Aorta (tissue), 5 donors: ENCODE data around the gene MAP1LC3B. TPM values are rescaled to one million over a fixed set of nuclear protein-coding genes. Genes with fewer than 3 reads are reported as not detected.

Experiments used
- ATAC-seq: fragments of 200-7000 bp; cut with Tn5 transposase; one replicate; pipeline ENCODE4 v1.9.1; 2022; ENCODE audit warnings: moderate library complexity; ENCODE audit not compliant: low FRiP score
- DNase-seq, 2 donors: peaks; one replicate each; pipeline ENCODE4 v3.0.0-alpha.2; 2020
- H3K27ac ChIP-seq, 2 donors: one replicate each; pipeline ENCODE4 v1.5.1; 2013; ENCODE audit warnings: low read length in 2 of 2, mild to moderate bottlenecking in 2 of 2, moderate library complexity in 2 of 2, control low read depth in 1 of 2, inconsistent platforms in 1 of 2, low read depth in 1 of 2
- H3K27me3 ChIP-seq, 2 donors: one replicate each; pipeline ENCODE4 v1.6.1; 2013; ENCODE audit warnings: control low read depth in 1 of 2, low read length in 1 of 2, mild to moderate bottlenecking in 1 of 2, moderate library complexity in 1 of 2; ENCODE audit not compliant: insufficient read depth in 2 of 2, control insufficient read depth in 1 of 2
- H3K36me3 ChIP-seq, 2 donors: one replicate each; pipeline ENCODE4 v1.6.1; 2013; ENCODE audit warnings: control low read depth in 1 of 2, low read length in 1 of 2, mild to moderate bottlenecking in 1 of 2; ENCODE audit not compliant: insufficient read depth in 2 of 2, control insufficient read depth in 1 of 2
- H3K4me1 ChIP-seq, 2 donors: one replicate each; pipeline ENCODE4 v1.6.1; 2013; ENCODE audit warnings: low read length in 2 of 2, control low read depth in 1 of 2, mild to moderate bottlenecking in 1 of 2, moderate library complexity in 1 of 2; ENCODE audit not compliant: insufficient read depth in 2 of 2, control insufficient read depth in 1 of 2
- H3K4me3 ChIP-seq, 2 donors: one replicate each; pipeline ENCODE4 v1.5.1; 2013; ENCODE audit warnings: low read length in 2 of 2, control low read depth in 1 of 2, mild to moderate bottlenecking in 1 of 2
- H3K9me3 ChIP-seq: one replicate; pipeline ENCODE4 v1.6.1; 2013; ENCODE audit warnings: mild to moderate bottlenecking, low read length; ENCODE audit not compliant: control insufficient read depth
- WGBS, 2 donors: extraction: QIAGEN DNeasy Blood & Tissue Kit; methylation state at CpG; one replicate each; pipeline ENCODE4 v1.1.7; 2013; 5-methylcytosine and 5-hydroxymethylcytosine counted together
- intact Hi-C, 2 donors: fragments of 100-400 bp; cut with DNase I; formaldehyde crosslinking; loops; one replicate each; pipeline versions ENCODE4 v1.14.2 to v1.15.0; 2022
- polyA plus RNA-seq, 2 donors: library from polyadenylated mRNA; stranded (reverse); fragments of 200-250 nt; gene quantifications; one replicate each; pipeline ENCODE4 v1.2.3, GENCODE V29; 2013
- total RNA-seq, 2 donors: library from RNA; stranded (reverse); fragmentation: NEBNext Ultra II Directional; extraction: Animal tissue kit (Norgen Biotek cat#: 25700); gene quantifications; one replicate each; pipeline ENCODE4 v1.2.1, GENCODE V29; 2021
- donor health status: healthy with polysubstance abuse.
- donor health status: Bipolar disorder and iron deficiency.
- donor health status: DM: no; HTN: no; CAD: no.
- donor health status: DM: no; HTN: no; CAD: no.
- donor health status: DM: yes; HTN: yes; CAD: no.

MAP1LC3B gene
- total and polyA plus RNA-seq, 4 donors = 57.0 to 61.7 (median 60.7) TPM

GRCh38 chr16:87365021-87365713 is 27.0 kb upstream of the MAP1LC3B start:
- ATAC-seq = no peak
- H3K27me3 ChIP-seq = no peaks in the 10 kb centered on the region
- no peak overlapping the region for H3K27ac ChIP-seq
- no peaks in the 10 kb centered on the region for H3K9me3 ChIP-seq
- H3K4me1 ChIP-seq = no peaks in the 10 kb centered on the region
- intact Hi-C loops = no loop called here
- no peaks in the 10 kb centered on the region for H3K36me3 ChIP-seq
- 88 to 92% methylated on average over 13 of the region's 13 CpGs for WGBS, 2 donors
- H3K4me3 ChIP-seq = no peak overlapping the region
- no peak for DNase-seq

GRCh38 chr16:87366288-87366687 is 25.8 kb upstream of the MAP1LC3B start:
- H3K27ac ChIP-seq = no peak overlapping the region
- DNase-seq (no peak), ATAC-seq (no peak)
- no peaks in the 10 kb centered on the region for H3K27me3 ChIP-seq
- no peaks in the 10 kb centered on the region for H3K4me1 ChIP-seq
- H3K9me3 ChIP-seq = no peaks in the 10 kb centered on the region
- H3K36me3 ChIP-seq = no peaks in the 10 kb centered on the region
- 81 to 85% methylated on average over 4 of the region's 4 CpGs for WGBS, 2 donors
- H3K4me3 ChIP-seq = no peak overlapping the region
- intact Hi-C loops = no loop called here

- ATAC-seq (no peak), DNase-seq (no peak)
- Histone ChIP-seq H3K36me3 (no peaks in the 10 kb centered on the region), H3K27me3 (no peaks in the 10 kb centered on the region), H3K4me1 (no peaks in the 10 kb centered on the region), H3K27ac (no peak overlapping the region), H3K9me3 (no peaks in the 10 kb centered on the region), H3K4me3 (no peak overlapping the region)
- WGBS, 2 donors = 95 to 97% methylated on average over 1 of the region's 1 CpG
- intact Hi-C loops = no loop called here
Measured at GRCh38 chr16:87366930-87367329, 25.2 kb upstream of the MAP1LC3B start.

- Histone ChIP-seq H3K4me1 (no peaks in the 10 kb centered on the region), H3K27me3 (no peaks in the 10 kb centered on the region), H3K9me3 (no peaks in the 10 kb centered on the region), H3K4me3 (no peak overlapping the region), H3K27ac (no peak overlapping the region), H3K36me3 (no peaks in the 10 kb centered on the region)
- WGBS, 2 donors = 83 to 87% methylated on average over 9 of the region's 9 CpGs
- intact Hi-C loops = no loop called here
- peak in 1 of 2 donors; percentile 22 for DNase-seq
- no peak for ATAC-seq
Measured at GRCh38 chr16:87367529-87367928, 24.6 kb upstream of the MAP1LC3B start.

- Histone ChIP-seq H3K4me3 (no peak overlapping the region), H3K27ac (no peak overlapping the region), H3K4me1 (no peaks in the 10 kb centered on the region), H3K27me3 (no peaks in the 10 kb centered on the region), H3K9me3 (no peaks in the 10 kb centered on the region), H3K36me3 (no peaks in the 10 kb centered on the region)
- DNase-seq = peak in 1 of 2 donors; percentile 19
- no peak for ATAC-seq
- intact Hi-C loops = no loop called here
- 63 to 74% methylated on average over 5 of the region's 5 CpGs for WGBS, 2 donors
Measured at GRCh38 chr16:87368029-87368770, 23.9 kb upstream of the MAP1LC3B start.

GRCh38 chr16:87369117-87369765 is 22.9 kb upstream of the MAP1LC3B start:
- no peak for ATAC-seq
- Histone ChIP-seq H3K9me3 (no peaks in the 10 kb centered on the region), H3K27me3 (no peaks in the 10 kb centered on the region), H3K36me3 (no peaks in the 10 kb centered on the region), H3K4me3 (no peak overlapping the region), H3K4me1 (no peaks in the 10 kb centered on the region), H3K27ac (no peak overlapping the region)
- intact Hi-C loops = no loop called here
- DNase-seq = peak in 1 of 2 donors; percentile 43
- WGBS, 2 donors = 94 to 96% methylated on average over 14 of the region's 14 CpGs

GRCh38 chr16:87369796-87370719 is 22.1 kb upstream of the MAP1LC3B start:
- DNase-seq (peak in 1 of 2 donors; percentile 51), ATAC-seq (peak; percentile 8)
- no peak overlapping the region for H3K27ac ChIP-seq
- 66 to 70% methylated on average over 14 to 16 of the region's 16 CpGs for WGBS, 2 donors
- intact Hi-C loops = no loop called here
- no peaks in the 10 kb centered on the region for H3K36me3 ChIP-seq
- H3K27me3 ChIP-seq = no peaks in the 10 kb centered on the region
- H3K4me3 ChIP-seq = no peak overlapping the region
- no peaks in the 10 kb centered on the region for H3K9me3 ChIP-seq
- no peaks in the 10 kb centered on the region for H3K4me1 ChIP-seq

- H3K27ac ChIP-seq = no peak overlapping the region
- H3K4me1 ChIP-seq = no peaks in the 10 kb centered on the region
- no peaks in the 10 kb centered on the region for H3K36me3 ChIP-seq
- H3K4me3 ChIP-seq = no peak overlapping the region
- intact Hi-C loops = no loop called here
- H3K27me3 ChIP-seq = no peaks in the 10 kb centered on the region
- 79 to 82% methylated on average over 20 of the region's 20 CpGs for WGBS, 2 donors
- DNase-seq = peak in 1 of 2 donors; percentile 30
- no peaks in the 10 kb centered on the region for H3K9me3 ChIP-seq
- no peak for ATAC-seq
Measured at GRCh38 chr16:87371261-87371866, 20.8 kb upstream of the MAP1LC3B start.
